ENCODE results near the gene CXorf58. TPM values are rescaled to one million over a fixed set of nuclear protein-coding genes. Genes with fewer than 3 reads are reported as not detected.

CXorf58 gene
- total RNA-seq (2021; fragmentation: NEBNext Ultra II Directional; extraction: Animal tissue kit (Norgen Biotek cat#: 25700)) = not detected in 2 replicates
- 0.05 TPM in 1 of 2 replicates, not detected in the other for polyA plus RNA-seq (2011; rRNA removed)
- not detected for polyA plus RNA-seq (2011; cell fraction: cytosol; rRNA removed)
- not detected for polyA plus RNA-seq (2011; cell fraction: nucleus; rRNA removed)
- not detected in 4 replicates for polyA plus RNA-seq (2012, experiment 1 of 2)
- polyA plus RNA-seq (2012, experiment 2 of 2) = not detected
- 0.02 TPM for polyA plus RNA-seq (2013, experiment 1 of 2)
- polyA plus RNA-seq (2013, experiment 2 of 2) = not detected
- not detected in 2 replicates for polyA minus RNA-seq (2011; rRNA and poly(A)+ RNA removed)
- polyA minus RNA-seq (2011; cell fraction: cytosol; rRNA and poly(A)+ RNA removed) = not detected
- not detected for polyA minus RNA-seq (2011; cell fraction: nucleus; rRNA and poly(A)+ RNA removed)
- long read RNA-seq, experiment 1 = 0 reads
- long read RNA-seq, experiment 2 = 0 reads

GRCh38 chrX:23907498-23908218 lies at the start of gene CXorf58, which contains the start of gene APOO:
Gene CXorf58 (plus strand): TSS chrX:23908006. CDS start chrX:23910303, 2,297 bp downstream.
Gene APOO (minus strand): TSS chrX:23907938. CDS start chrX:23907702, 236 bp downstream.
- Histone ChIP-seq H2BK12ac (ENCODE audit: low read depth, low read length) (no peak within 1 kb of the TSS), H3K14ac (ENCODE audit: insufficient read length) (no peak within 1 kb of the TSS), H3K79me2 (ENCODE audit: control insufficient read depth in 1 of 2, insufficient read depth in 2 of 2, low read length in 2 of 2) (peaks cover 0 to 14% of the 10 kb centered on the region in 2 experiments; a peak in 2 of 4 replicates), H2BK120ac (replicated peaks; ENCODE audit: low read depth, low read length) (no peak within 1 kb of the TSS), H4K20me1 (replicated peaks in 1 of 2; ENCODE audit: control insufficient read depth in 1 of 2, insufficient read depth in 2 of 2, low read length in 2 of 2) (no peaks in the 10 kb centered on the region), H2BK15ac (ENCODE audit: low read length) (no peak within 1 kb of the TSS), H3K27ac (ENCODE audit: low read depth, low read length) (peak within 1 kb of the TSS; percentile 45; the same call in 1 of the 2 replicates), H3K23ac (ENCODE audit: insufficient read length) (no peak within 1 kb of the TSS), H3K23me2 (ENCODE audit: low read depth, low read length) (no peaks in the 10 kb centered on the region), H3K9ac (replicated peaks in 1 of 4; ENCODE audit: extremely low read depth in 1 of 4, low read depth in 3 of 4, low read length in 3 of 4) (peak within 1 kb of the TSS; percentile 15 to 71 (median 50); a peak in 6 of 7 replicates), H3K4me3 (ENCODE audit: extremely low read depth in 1 of 4, insufficient read depth in 2 of 4, low read depth in 3 of 4, low read length in 4 of 4) (peak within 1 kb of the TSS; percentile 58 to 90 (median 64)), H3K18ac (ENCODE audit: extremely low read depth, low read length) (peak within 1 kb of the TSS; percentile 48; the same call in 1 of the 2 replicates), H3K4me2 (ENCODE audit: insufficient read depth in 1 of 2, low read depth in 2 of 2, low read length in 2 of 2) (peak within 1 kb of the TSS; percentile 48 to 57), H3K36me3 (ENCODE audit: control insufficient read depth in 2 of 4, insufficient read depth in 4 of 4, low read length in 3 of 4) (no peaks in the 10 kb centered on the region), H4K8ac (ENCODE audit: extremely low read depth, insufficient read depth, low read length) (peak within 1 kb of the TSS; percentile 68; the same call in 1 of the 2 replicates), H3K4me1 (replicated peaks in 1 of 4; ENCODE audit: control insufficient read depth in 3 of 4, insufficient read depth in 4 of 4, low read length in 3 of 4) (peaks cover 0 to 4% (median 0%) of the 10 kb centered on the region in 4 experiments; a peak in 1 of 7 replicates), H2AFZ (ENCODE audit: low read length) (peak within 1 kb of the TSS; percentile 89; the same call in 1 of the 2 replicates), H2BK20ac (ENCODE audit: low read length) (no peak within 1 kb of the TSS), H4K91ac (replicated peaks; ENCODE audit: insufficient read length, low read length) (no peak within 1 kb of the TSS), H2BK5ac (ENCODE audit: low read depth, low read length) (peak within 1 kb of the TSS; percentile 44; the same call in 1 of the 2 replicates), H3K9me3 (ENCODE audit: insufficient read depth in 2 of 2, low read depth in 1 of 2, low read length in 1 of 2) (no peaks in the 10 kb centered on the region), H3K27me3 (replicated peaks in 1 of 4; ENCODE audit: control insufficient read depth in 3 of 4, extremely low read depth in 1 of 4, insufficient read depth in 3 of 4, low read length in 3 of 4) (no peaks in the 10 kb centered on the region), H3K56ac (replicated peaks; ENCODE audit: insufficient read length, low read depth, low read length) (peak within 1 kb of the TSS; percentile 30), H4K5ac (ENCODE audit: insufficient read length, low read depth, low read length) (peak within 1 kb of the TSS; percentile 91), H2AK5ac (ENCODE audit: low read depth, low read length) (no peak within 1 kb of the TSS), H3K4ac (replicated peaks; ENCODE audit: insufficient read length, low read depth, low read length) (no peak within 1 kb of the TSS), H3K79me1 (ENCODE audit: low read depth, low read length) (no peaks in the 10 kb centered on the region)
- CTCF ChIA-PET (ENCODE audit: partially characterized antibody) = interaction anchor here (0.7 to 2.5 kb wide), 6 partner anchors 14 to 163 kb away, joined by 3 to 19 read pairs (median 3); partner anchors contain the start of gene EIF2S3
- 3% methylated on average over 21 of the region's 81 CpGs; no CpG with 5 or more reads in 1 of the 2 experiments for WGBS, 2 experiments (ENCODE audit: extremely low coverage in 1 of 2, insufficient coverage in 1 of 2, insufficient read length in 1 of 2, insufficient replicate concordance in 2 of 2, low coverage in 1 of 2, low lambda C conversion rate in 2 of 2, missing lambda C conversion rate in 1 of 2)
- POLR2A ChIA-PET (ENCODE audit: partially characterized antibody) = interaction anchor here (1.1 to 3.3 kb wide), 5 partner anchors 118 to 164 kb away, joined by 4 to 16 read pairs (median 11); partner anchors contain the start of genes ACOT9, EIF2S3 and SAT1
- FAIRE-seq = no peak
- peak; percentile 84 to 87 for DNase-seq (ENCODE audit: low read depth in 1 of 2, low spot score in 2 of 2)
- TF ChIP-seq EGR1 (IDR thresholded peaks at IDR 0.05; ENCODE audit: borderline replicate concordance, low read depth, low read length) = no peak
- no peak for TF ChIP-seq BCL11A (IDR thresholded peaks at IDR 0.05; ENCODE audit: low read depth in 2 of 2, low read length in 2 of 2)
- peak; percentile 25 for TF ChIP-seq KDM4A (IDR thresholded peaks at IDR 0.05; ENCODE audit: low read depth, low read length, severe bottlenecking)
- peak; percentile 62 to 99 (median 64) for TF ChIP-seq CTCF (IDR thresholded peaks at IDR 0.05; ENCODE audit: control extremely low read depth in 1 of 3, insufficient read depth in 1 of 3, low read depth in 1 of 3, low read length in 3 of 3)
- peak; percentile 35 to 57; a peak in 3 of 4 replicates for TF ChIP-seq RAD21 (IDR thresholded peaks at IDR 0.05 in 1 of 2, conservative IDR thresholded peaks at IDR 0.05 in 1 of 2; ENCODE audit: low read depth in 2 of 2, low read length in 2 of 2)
- no peak for TF ChIP-seq KDM1A (IDR thresholded peaks at IDR 0.05; ENCODE audit: borderline replicate concordance, low read length)
